ENCODE measurements around the gene PRDM16. TPM values are rescaled to one million over a fixed set of nuclear protein-coding genes. Genes with fewer than 3 reads are reported as not detected.

The PRDM16 gene
- polyA plus RNA-seq, 1 of the 3 experiments (the other 2 are of a cell fraction), result not detected

GRCh38 chr1:3060601-3061551, 8.1 kb upstream of the PRDM16 start:
- no peaks in the 10 kb centered on the region for H4K20me1 ChIP-seq (ENCODE audit: insufficient read depth)
- POLR2A ChIA-PET, result no interaction called here
- DNase-seq, result no peak
- peaks cover 28% of the 10 kb centered on the region for H3K27me3 ChIP-seq (ENCODE audit: insufficient read depth)
- H3K9ac ChIP-seq, result no peak overlapping the region
- no peak overlapping the region for H3K4me3 ChIP-seq (ENCODE audit: low read depth in 2 of 2, low read length in 1 of 2)
- H3K4me1 ChIP-seq (ENCODE audit: control insufficient read depth in 1 of 2, insufficient read depth in 2 of 2, low read depth in 1 of 2, low read length in 1 of 2), result no peaks in the 10 kb centered on the region
- TF ChIP-seq FOXJ3 (CRISPR knock-in tag; IDR thresholded peaks at IDR 0.05) (no peak), ZBTB33 (IDR thresholded peaks at IDR 0.05; ENCODE audit: borderline replicate concordance, low read depth) (no peak), REST (IDR thresholded peaks at IDR 0.05; ENCODE audit: low read depth, low read length) (no peak), RCOR1 (IDR thresholded peaks at IDR 0.05; ENCODE audit: low read length) (no peak), EP300 (IDR thresholded peaks at IDR 0.05; ENCODE audit: borderline replicate concordance in 1 of 2, low read depth in 1 of 2, low read length in 1 of 2) (no peak), CHD2 (IDR thresholded peaks at IDR 0.05; ENCODE audit: low read length, partially characterized antibody) (no peak), SIN3A (IDR thresholded peaks at IDR 0.05; ENCODE audit: borderline replicate concordance, low read depth, low read length) (no peak), PBX3 (IDR thresholded peaks at IDR 0.05) (no peak), YY1 (IDR thresholded peaks at IDR 0.05; ENCODE audit: low read depth) (no peak), FOSL2 (IDR thresholded peaks at IDR 0.05; ENCODE audit: borderline replicate concordance, low read depth) (no peak)
- CTCF ChIA-PET, result interaction anchor here (0.8 kb wide), 1 partner anchor 48 kb away, joined by 3 read pairs; no protein-coding TSS in a partner anchor
- no peak overlapping the region for H3K4me2 ChIP-seq
- H3K9me2 ChIP-seq, result no peaks in the 10 kb centered on the region
- no peak overlapping the region for H2AFZ ChIP-seq (ENCODE audit: low read depth)
- WGBS (ENCODE audit: low lambda C conversion rate), result 19% methylated on average over 10 of the region's 15 CpGs
- H3K9me3 ChIP-seq, result no peaks in the 10 kb centered on the region
- H3K36me3 ChIP-seq (replicated peaks in 1 of 2; ENCODE audit: control insufficient read depth in 1 of 2, insufficient read depth in 2 of 2, low read length in 1 of 2), result no peaks in the 10 kb centered on the region
- H3F3A ChIP-seq (replicated peaks; ENCODE audit: insufficient read depth), result no peaks in the 10 kb centered on the region
- H3K79me2 ChIP-seq (ENCODE audit: insufficient read depth), result no peaks in the 10 kb centered on the region
- no peak overlapping the region for H3K27ac ChIP-seq (ENCODE audit: low read depth in 2 of 2, low read length in 1 of 2)

All from SK-N-SH (cell line).